ACC112 (cell line): ENCODE measurements around the gene TOR1A.

Experiments used
- H2AFZ ChIP-seq: fragments of 200-600 bp; sonication (generic); one replicate; pipeline ENCODE4 v1.6.0; 2017; ENCODE audit warnings: antibody characterized with exemption, low read length; ENCODE audit not compliant: unreplicated experiment
- H3K27ac ChIP-seq: fragments of 200-600 bp; sonication (generic); 2 replicates; pipeline ENCODE4 v1.5.1; 2014; ENCODE audit warnings: low read depth, mild to moderate bottlenecking, antibody characterized with exemption, low read length, moderate library complexity
- H3K27me3 ChIP-seq: fragments of 200-600 bp; sonication (generic); 2 replicates; pipeline ENCODE4 v1.6.1; 2014; ENCODE audit warnings: mild to moderate bottlenecking, antibody characterized with exemption, low read length, moderate library complexity, mixed read lengths; ENCODE audit not compliant: insufficient read depth
- H3K36me3 ChIP-seq: fragments of 200-600 bp; sonication (generic); 2 replicates; pipeline ENCODE4 v1.6.1; 2016; ENCODE audit warnings: mild to moderate bottlenecking, antibody characterized with exemption, low read length, moderate library complexity, mixed read lengths; ENCODE audit not compliant: insufficient read depth
- H3K4me1 ChIP-seq: fragments of 200-600 bp; sonication (generic); one replicate; pipeline ENCODE4 v1.6.1; 2016; ENCODE audit warnings: low read length, mixed read lengths; ENCODE audit not compliant: insufficient read depth, unreplicated experiment, control insufficient read depth
- H3K4me3 ChIP-seq: fragments of 200-600 bp; sonication (generic); 2 replicates; pipeline ENCODE4 v1.5.1; 2014; ENCODE audit warnings: mild to moderate bottlenecking, low read depth, low read length
- H3K79me2 ChIP-seq: fragments of 200-600 bp; sonication (generic); one replicate; pipeline ENCODE4 v1.6.0; 2016; ENCODE audit warnings: low read length; ENCODE audit not compliant: control insufficient read depth, unreplicated experiment, insufficient read depth

The TOR1A gene

GRCh38 chr9:129773262-129774048 lies 50.5 kb downstream of the TOR1A start:
- Histone ChIP-seq H3K4me1 (peaks cover 26% of the 10 kb centered on the region), H3K27ac (peak overlapping the region; percentile 85), H2AFZ (no peak overlapping the region), H3K79me2 (no peaks in the 10 kb centered on the region), H3K36me3 (no peaks in the 10 kb centered on the region), H3K4me3 (no peak overlapping the region), H3K27me3 (no peaks in the 10 kb centered on the region)

GRCh38 chr9:129770741-129771140 lies 53.2 kb downstream of the TOR1A start:
- H3K4me3 ChIP-seq, result no peak overlapping the region
- no peak overlapping the region for H3K27ac ChIP-seq
- no peak overlapping the region for H2AFZ ChIP-seq
- peaks cover 11% of the 10 kb centered on the region for H3K4me1 ChIP-seq
- H3K79me2 ChIP-seq, result no peaks in the 10 kb centered on the region
- H3K27me3 ChIP-seq, result no peaks in the 10 kb centered on the region
- no peaks in the 10 kb centered on the region for H3K36me3 ChIP-seq

GRCh38 chr9:129769669-129770068 lies 54.3 kb downstream of the TOR1A start:
- no peaks in the 10 kb centered on the region for H3K27me3 ChIP-seq
- no peak overlapping the region for H3K4me3 ChIP-seq
- no peaks in the 10 kb centered on the region for H3K36me3 ChIP-seq
- no peak overlapping the region for H3K27ac ChIP-seq
- peaks cover 11% of the 10 kb centered on the region for H3K4me1 ChIP-seq
- no peak overlapping the region for H2AFZ ChIP-seq
- H3K79me2 ChIP-seq, result no peaks in the 10 kb centered on the region

GRCh38 chr9:129768486-129768885 lies 55.5 kb downstream of the TOR1A start:
- H3K27ac ChIP-seq, result no peak overlapping the region
- no peak overlapping the region for H3K4me3 ChIP-seq
- H3K27me3 ChIP-seq, result no peaks in the 10 kb centered on the region
- H3K36me3 ChIP-seq, result no peaks in the 10 kb centered on the region
- no peaks in the 10 kb centered on the region for H3K79me2 ChIP-seq
- no peak overlapping the region for H2AFZ ChIP-seq
- peaks cover 7% of the 10 kb centered on the region for H3K4me1 ChIP-seq

GRCh38 chr9:129765764-129766317 lies 58.1 kb downstream of the TOR1A start:
- no peak overlapping the region for H2AFZ ChIP-seq
- H3K79me2 ChIP-seq, result no peaks in the 10 kb centered on the region
- peaks cover 24% of the 10 kb centered on the region for H3K4me1 ChIP-seq
- no peak overlapping the region for H3K27ac ChIP-seq
- H3K4me3 ChIP-seq, result no peak overlapping the region
- no peaks in the 10 kb centered on the region for H3K36me3 ChIP-seq
- no peaks in the 10 kb centered on the region for H3K27me3 ChIP-seq

- no peaks in the 10 kb centered on the region for H3K36me3 ChIP-seq
- peak overlapping the region; percentile 64 for H2AFZ ChIP-seq
- no peaks in the 10 kb centered on the region for H3K79me2 ChIP-seq
- no peaks in the 10 kb centered on the region for H3K27me3 ChIP-seq
- H3K4me3 ChIP-seq, result peak overlapping the region; percentile 21; the same call in 1 of the 2 replicates
- peak overlapping the region; percentile 99 for H3K27ac ChIP-seq
- H3K4me1 ChIP-seq, result peaks cover 24% of the 10 kb centered on the region
These were observed 60.7 kb downstream of the TOR1A start for GRCh38 chr9:129762985-129763926.
